Measurements from ENCODE around the gene C2CD2. TPM values are rescaled to one million over a fixed set of nuclear protein-coding genes. Genes with fewer than 3 reads are reported as not detected.

Gene C2CD2
- total RNA-seq, 1 experiment from 2014 or later, result 9.2 TPM

GRCh38 chr21:41971891-41972290, 18.1 kb upstream of the C2CD2 start:
- intact Hi-C loops (cut with micrococcal nuclease; ENCODE audit: unreplicated experiment), result no loop called here
- ChIA-PET POLR2A (ENCODE audit: low non-redundant PET) (no interaction called here), CTCF (no interaction called here)
- no peaks in the 10 kb centered on the region for H3K27me3 ChIP-seq (replicated peaks; ENCODE audit: insufficient read depth, low read depth, low read length, poor library complexity)
- H3K4me1 ChIP-seq (ENCODE audit: insufficient read depth, low read length, poor library complexity, severe bottlenecking), result peaks cover 17% of the 10 kb centered on the region
- H3K27ac ChIP-seq (ENCODE audit: low read depth, low read length, poor library complexity, severe bottlenecking), result no peak overlapping the region
- no peaks in the 10 kb centered on the region for H3K9me3 ChIP-seq (ENCODE audit: low read depth, low read length, poor library complexity, severe bottlenecking)
- no peak for TF ChIP-seq EZH2 (IDR thresholded peaks at IDR 0.05; ENCODE audit: borderline replicate concordance, low read depth, low read length, poor library complexity, severe bottlenecking)
- no peak for TF ChIP-seq CTCF (conservative IDR thresholded peaks at IDR 0.05; ENCODE audit: low read depth, low read length)
- no TSS peak for BruUV-seq (replicated peaks)
- H3K36me3 ChIP-seq (ENCODE audit: insufficient read depth, low read length, poor library complexity, severe bottlenecking), result no peaks in the 10 kb centered on the region
- DNase-seq (ENCODE audit: low spot score), result no peak
- H3K4me3 ChIP-seq (ENCODE audit: low read depth, low read length, poor library complexity, severe bottlenecking), result no peak overlapping the region

GRCh38 chr21:41970751-41971653, 17.2 kb upstream of the C2CD2 start:
- no peak for TF ChIP-seq CTCF (conservative IDR thresholded peaks at IDR 0.05; ENCODE audit: low read depth, low read length)
- no peak for TF ChIP-seq EZH2 (IDR thresholded peaks at IDR 0.05; ENCODE audit: borderline replicate concordance, low read depth, low read length, poor library complexity, severe bottlenecking)
- DNase-seq (ENCODE audit: low spot score), result no peak
- Histone ChIP-seq H3K4me1 (ENCODE audit: insufficient read depth, low read length, poor library complexity, severe bottlenecking) (peaks cover 17% of the 10 kb centered on the region), H3K27me3 (replicated peaks; ENCODE audit: insufficient read depth, low read depth, low read length, poor library complexity) (no peaks in the 10 kb centered on the region), H3K9me3 (ENCODE audit: low read depth, low read length, poor library complexity, severe bottlenecking) (no peaks in the 10 kb centered on the region), H3K4me3 (ENCODE audit: low read depth, low read length, poor library complexity, severe bottlenecking) (no peak overlapping the region), H3K27ac (ENCODE audit: low read depth, low read length, poor library complexity, severe bottlenecking) (no peak overlapping the region), H3K36me3 (ENCODE audit: insufficient read depth, low read length, poor library complexity, severe bottlenecking) (no peaks in the 10 kb centered on the region)
- no TSS peak for BruUV-seq (replicated peaks)
- intact Hi-C loops (cut with micrococcal nuclease; ENCODE audit: unreplicated experiment), result no loop called here
- CTCF ChIA-PET, result no interaction called here
- POLR2A ChIA-PET (ENCODE audit: low non-redundant PET), result interaction anchor here (0.5 kb wide), 1 partner anchor 93 kb away, joined by 3 read pairs; no protein-coding TSS in a partner anchor

GRCh38 chr21:41970106-41970391, 16.2 kb upstream of the C2CD2 start:
- Histone ChIP-seq H3K9me3 (ENCODE audit: low read depth, low read length, poor library complexity, severe bottlenecking) (no peaks in the 10 kb centered on the region), H3K27me3 (replicated peaks; ENCODE audit: insufficient read depth, low read depth, low read length, poor library complexity) (no peaks in the 10 kb centered on the region), H3K4me3 (ENCODE audit: low read depth, low read length, poor library complexity, severe bottlenecking) (no peak overlapping the region), H3K4me1 (ENCODE audit: insufficient read depth, low read length, poor library complexity, severe bottlenecking) (peaks cover 17% of the 10 kb centered on the region), H3K36me3 (ENCODE audit: insufficient read depth, low read length, poor library complexity, severe bottlenecking) (no peaks in the 10 kb centered on the region), H3K27ac (ENCODE audit: low read depth, low read length, poor library complexity, severe bottlenecking) (no peak overlapping the region)
- intact Hi-C loops (cut with micrococcal nuclease; ENCODE audit: unreplicated experiment), result no loop called here
- BruUV-seq (replicated peaks), result no TSS peak
- ChIA-PET CTCF (no interaction called here), POLR2A (ENCODE audit: low non-redundant PET) (no interaction called here)
- DNase-seq (ENCODE audit: low spot score), result no peak
- TF ChIP-seq CTCF (conservative IDR thresholded peaks at IDR 0.05; ENCODE audit: low read depth, low read length) (no peak), EZH2 (IDR thresholded peaks at IDR 0.05; ENCODE audit: borderline replicate concordance, low read depth, low read length, poor library complexity, severe bottlenecking) (no peak)
